Gastroesophageal sphincter (tissue), 3 donors: ENCODE results near the gene UVRAG.

Experiments used
- EP300 ChIP-seq: sonication (generic); formaldehyde crosslinking; IDR thresholded peaks from one replicate; pipeline ENCODE4 v1.6.1; 2017; ENCODE audit warnings: antibody characterized with exemption, mild to moderate bottlenecking
- POLR2A ChIP-seq, 2 donors: fragments of 450-650 bp; IDR thresholded peaks; one replicate each; pipeline ENCODE4 v1.6.1; 2017; ENCODE audit warnings: antibody characterized with exemption in 2 of 2, mild to moderate bottlenecking in 2 of 2, moderate library complexity in 1 of 2
- POLR2AphosphoS5 ChIP-seq: sonication (generic); formaldehyde crosslinking; IDR thresholded peaks from one replicate; pipeline ENCODE4 v1.6.1; 2017; ENCODE audit warnings: antibody characterized with exemption
- TF ChIP-seq, protein P1 (sequence below), 4 experiments: fragments of 200-600 bp in 2 of 4; fragments of 450-650 bp in 2 of 4; sonication (generic) in 1 of 4; IDR thresholded peaks; one replicate each; pipeline ENCODE4 v1.5.1; 2017 to 2019; ENCODE audit warnings: antibody characterized with exemption in 4 of 4, mild to moderate bottlenecking in 2 of 4, moderate library complexity in 2 of 4

DNA sequence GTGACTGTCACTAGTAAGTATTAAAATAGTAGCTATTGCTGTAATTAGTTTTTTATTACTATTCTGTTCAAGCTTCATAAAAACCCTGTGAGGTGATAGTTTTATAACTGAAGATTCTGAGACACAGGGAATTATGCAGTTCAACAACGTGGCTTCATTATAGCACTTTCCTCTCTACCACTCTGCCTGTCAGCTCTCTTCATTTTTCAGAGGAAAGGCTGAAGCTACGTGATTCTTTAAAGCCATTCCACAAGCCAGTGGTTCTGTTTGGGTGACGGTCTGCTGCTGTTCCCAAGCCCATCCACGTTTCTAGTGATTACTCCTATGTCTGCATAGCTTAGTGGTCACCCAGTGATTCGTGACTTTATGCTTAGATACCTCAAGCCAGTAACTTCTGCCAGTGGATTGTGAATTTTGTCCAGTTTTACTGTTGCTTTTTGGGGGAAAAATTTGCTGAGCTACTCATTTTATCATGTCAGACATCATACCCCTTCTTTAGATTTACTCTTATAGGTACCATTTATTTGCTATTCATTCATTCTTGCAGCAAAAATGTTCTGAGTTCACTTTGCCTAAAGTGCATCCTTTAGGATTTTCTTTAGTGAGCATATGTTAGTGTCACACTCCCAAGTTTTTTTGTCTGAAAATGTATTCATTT, 59.8 kb downstream of the UVRAG start:
- TF ChIP-seq, protein P1, sequence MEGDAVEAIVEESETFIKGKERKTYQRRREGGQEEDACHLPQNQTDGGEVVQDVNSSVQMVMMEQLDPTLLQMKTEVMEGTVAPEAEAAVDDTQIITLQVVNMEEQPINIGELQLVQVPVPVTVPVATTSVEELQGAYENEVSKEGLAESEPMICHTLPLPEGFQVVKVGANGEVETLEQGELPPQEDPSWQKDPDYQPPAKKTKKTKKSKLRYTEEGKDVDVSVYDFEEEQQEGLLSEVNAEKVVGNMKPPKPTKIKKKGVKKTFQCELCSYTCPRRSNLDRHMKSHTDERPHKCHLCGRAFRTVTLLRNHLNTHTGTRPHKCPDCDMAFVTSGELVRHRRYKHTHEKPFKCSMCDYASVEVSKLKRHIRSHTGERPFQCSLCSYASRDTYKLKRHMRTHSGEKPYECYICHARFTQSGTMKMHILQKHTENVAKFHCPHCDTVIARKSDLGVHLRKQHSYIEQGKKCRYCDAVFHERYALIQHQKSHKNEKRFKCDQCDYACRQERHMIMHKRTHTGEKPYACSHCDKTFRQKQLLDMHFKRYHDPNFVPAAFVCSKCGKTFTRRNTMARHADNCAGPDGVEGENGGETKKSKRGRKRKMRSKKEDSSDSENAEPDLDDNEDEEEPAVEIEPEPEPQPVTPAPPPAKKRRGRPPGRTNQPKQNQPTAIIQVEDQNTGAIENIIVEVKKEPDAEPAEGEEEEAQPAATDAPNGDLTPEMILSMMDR (IDR thresholded peaks at IDR 0.05): no peak
- no peak for TF ChIP-seq EP300
- TF ChIP-seq POLR2AphosphoS5: no peak
- TF ChIP-seq POLR2A (IDR thresholded peaks at IDR 0.05): no peak
